Measurements from ENCODE around the gene ANTXR1.

Gene ANTXR1

GRCh38 chr2:69013142-69013839 is at the start of gene ANTXR1:
ANTXR1 (plus strand) TSS chr2:69013179; CDS start chr2:69013500, 321 bp downstream.
- peak; percentile 69 for DNase-seq

- no peak for DNase-seq
Measured at GRCh38 chr2:68964282-68964681, 48.7 kb upstream of the ANTXR1 start.

GRCh38 chr2:68968221-68968620 is 44.8 kb upstream of the ANTXR1 start:
- no peak for DNase-seq

- no peak for DNase-seq
Measured at GRCh38 chr2:68969736-68970490, 43.1 kb upstream of the ANTXR1 start.

GRCh38 chr2:68970566-68971265 is 42.3 kb upstream of the ANTXR1 start:
- no peak for DNase-seq

GRCh38 chr2:68971591-68972231 is 41.3 kb upstream of the ANTXR1 start:
- DNase-seq = peak; percentile 85

- DNase-seq = no peak
Measured at GRCh38 chr2:68974251-68974650, 38.7 kb upstream of the ANTXR1 start, which contains the start of gene GKN1. GKN1 (plus strand) TSS chr2:68974636; CDS start chr2:68974678, 42 bp downstream.

- no peak for DNase-seq
Measured at GRCh38 chr2:68974946-68975665, 37.9 kb upstream of the ANTXR1 start.

- DNase-seq = no peak
Measured at GRCh38 chr2:68975844-68976243, 37.1 kb upstream of the ANTXR1 start.

GRCh38 chr2:68977453-68977852 is 35.5 kb upstream of the ANTXR1 start:
- no peak for DNase-seq

GRCh38 chr2:68978098-68978497 is 34.9 kb upstream of the ANTXR1 start:
- no peak for DNase-seq

GRCh38 chr2:68980956-68981355 is 32.0 kb upstream of the ANTXR1 start:
- no peak for DNase-seq

- DNase-seq = no peak
Measured at GRCh38 chr2:68987021-68987503, 25.9 kb upstream of the ANTXR1 start.

GRCh38 chr2:68989035-68989434 is 23.9 kb upstream of the ANTXR1 start:
- no peak for DNase-seq

- DNase-seq = no peak
Measured at GRCh38 chr2:68992341-68992740, 20.6 kb upstream of the ANTXR1 start.

GRCh38 chr2:68992933-68993332 is 20.0 kb upstream of the ANTXR1 start:
- DNase-seq = no peak

- DNase-seq = no peak
Measured at GRCh38 chr2:68993660-68994059, 19.3 kb upstream of the ANTXR1 start.

GRCh38 chr2:68994864-68995263 is 18.1 kb upstream of the ANTXR1 start:
- no peak for DNase-seq

GRCh38 chr2:68995916-68996315 is 17.1 kb upstream of the ANTXR1 start:
- no peak for DNase-seq

GRCh38 chr2:68997401-68997800 is 15.6 kb upstream of the ANTXR1 start:
- DNase-seq = no peak

GRCh38 chr2:69001879-69002278 is 11.1 kb upstream of the ANTXR1 start:
- DNase-seq = no peak

- DNase-seq = no peak
Measured at GRCh38 chr2:69003731-69004130, 9.2 kb upstream of the ANTXR1 start.

All from T1000 (cell line).